GM19099 (cell line): ENCODE results near the gene LMCD1.

Source experiments
- POLR2A ChIP-seq: IDR thresholded peaks from 3 replicates; pipeline ENCODE4 v1.6.1; 2011; ENCODE audit warnings: low read depth; ENCODE audit not compliant: insufficient read length; ENCODE audit errors: extremely low read depth

The LMCD1 gene

GRCh38 chr3:8501371-8502131 lies at the start of gene LMCD1:
TSS of gene LMCD1 (plus strand) at chr3:8501823. CDS start at chr3:8501939, 116 bp downstream.
- peak; percentile 54 for TF ChIP-seq POLR2A

- no peak for TF ChIP-seq POLR2A
These were observed 49.5 kb upstream of the LMCD1 start for GRCh38 chr3:8452112-8452511.

- no peak for TF ChIP-seq POLR2A
These were observed 48.5 kb upstream of the LMCD1 start for GRCh38 chr3:8453153-8453552.

- no peak for TF ChIP-seq POLR2A
These were observed 45.9 kb upstream of the LMCD1 start for GRCh38 chr3:8455526-8456411.

GRCh38 chr3:8456412-8456811 lies 45.2 kb upstream of the LMCD1 start:
- TF ChIP-seq POLR2A = no peak

GRCh38 chr3:8457039-8457438 lies 44.6 kb upstream of the LMCD1 start:
- no peak for TF ChIP-seq POLR2A

GRCh38 chr3:8458238-8458661 lies 43.4 kb upstream of the LMCD1 start:
- no peak for TF ChIP-seq POLR2A

GRCh38 chr3:8458711-8459110 lies 42.9 kb upstream of the LMCD1 start:
- TF ChIP-seq POLR2A = no peak

- no peak for TF ChIP-seq POLR2A
These were observed 41.4 kb upstream of the LMCD1 start for GRCh38 chr3:8460050-8460708.

GRCh38 chr3:8460815-8461456 lies 40.7 kb upstream of the LMCD1 start:
- TF ChIP-seq POLR2A = no peak

GRCh38 chr3:8464668-8465067 lies 37.0 kb upstream of the LMCD1 start:
- TF ChIP-seq POLR2A = no peak

GRCh38 chr3:8466526-8466925 lies 35.1 kb upstream of the LMCD1 start:
- no peak for TF ChIP-seq POLR2A

- TF ChIP-seq POLR2A = no peak
These were observed 30.8 kb upstream of the LMCD1 start for GRCh38 chr3:8470801-8471200.

- no peak for TF ChIP-seq POLR2A
These were observed 29.1 kb upstream of the LMCD1 start for GRCh38 chr3:8472549-8472948.

GRCh38 chr3:8473029-8473428 lies 28.6 kb upstream of the LMCD1 start:
- TF ChIP-seq POLR2A = no peak
